ENCODE measurements around the gene NEURL4.
A peak's percentile ranks its signal among the peaks of the same experiment; 100 is the strongest.

- TF ChIP-seq CTCF (IDR thresholded peaks at IDR 0.05; ENCODE audit: low read depth, low read length, missing input control) (peak; percentile 27), JUND (IDR thresholded peaks at IDR 0.05) (no peak), NR2F2 (IDR thresholded peaks at IDR 0.05) (no peak)
- TF ChIP-seq, protein P1, sequence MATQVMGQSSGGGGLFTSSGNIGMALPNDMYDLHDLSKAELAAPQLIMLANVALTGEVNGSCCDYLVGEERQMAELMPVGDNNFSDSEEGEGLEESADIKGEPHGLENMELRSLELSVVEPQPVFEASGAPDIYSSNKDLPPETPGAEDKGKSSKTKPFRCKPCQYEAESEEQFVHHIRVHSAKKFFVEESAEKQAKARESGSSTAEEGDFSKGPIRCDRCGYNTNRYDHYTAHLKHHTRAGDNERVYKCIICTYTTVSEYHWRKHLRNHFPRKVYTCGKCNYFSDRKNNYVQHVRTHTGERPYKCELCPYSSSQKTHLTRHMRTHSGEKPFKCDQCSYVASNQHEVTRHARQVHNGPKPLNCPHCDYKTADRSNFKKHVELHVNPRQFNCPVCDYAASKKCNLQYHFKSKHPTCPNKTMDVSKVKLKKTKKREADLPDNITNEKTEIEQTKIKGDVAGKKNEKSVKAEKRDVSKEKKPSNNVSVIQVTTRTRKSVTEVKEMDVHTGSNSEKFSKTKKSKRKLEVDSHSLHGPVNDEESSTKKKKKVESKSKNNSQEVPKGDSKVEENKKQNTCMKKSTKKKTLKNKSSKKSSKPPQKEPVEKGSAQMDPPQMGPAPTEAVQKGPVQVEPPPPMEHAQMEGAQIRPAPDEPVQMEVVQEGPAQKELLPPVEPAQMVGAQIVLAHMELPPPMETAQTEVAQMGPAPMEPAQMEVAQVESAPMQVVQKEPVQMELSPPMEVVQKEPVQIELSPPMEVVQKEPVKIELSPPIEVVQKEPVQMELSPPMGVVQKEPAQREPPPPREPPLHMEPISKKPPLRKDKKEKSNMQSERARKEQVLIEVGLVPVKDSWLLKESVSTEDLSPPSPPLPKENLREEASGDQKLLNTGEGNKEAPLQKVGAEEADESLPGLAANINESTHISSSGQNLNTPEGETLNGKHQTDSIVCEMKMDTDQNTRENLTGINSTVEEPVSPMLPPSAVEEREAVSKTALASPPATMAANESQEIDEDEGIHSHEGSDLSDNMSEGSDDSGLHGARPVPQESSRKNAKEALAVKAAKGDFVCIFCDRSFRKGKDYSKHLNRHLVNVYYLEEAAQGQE (IDR thresholded peaks at IDR 0.05), result no peak
- TF ChIP-seq, protein P2, sequence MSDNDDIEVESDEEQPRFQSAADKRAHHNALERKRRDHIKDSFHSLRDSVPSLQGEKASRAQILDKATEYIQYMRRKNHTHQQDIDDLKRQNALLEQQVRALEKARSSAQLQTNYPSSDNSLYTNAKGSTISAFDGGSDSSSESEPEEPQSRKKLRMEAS (IDR thresholded peaks at IDR 0.05), result no peak
These were observed 23.4 kb upstream of the NEURL4 start for GRCh38 chr17:7352503-7352889.

Measured in liver (tissue), 3 donors.